Measurements from ENCODE around the gene OLIG2.

- TF ChIP-seq CTCF (conservative IDR thresholded peaks at IDR 0.05; ENCODE audit: low read length) (no peak), EZH2phosphoT487 (IDR thresholded peaks at IDR 0.05; ENCODE audit: borderline replicate concordance) (no peak)
Measured at GRCh38 chr21:33059380-33059841, 33.7 kb downstream of the OLIG2 start.
